OCI-M2 (cell line): ENCODE data around the gene METRNL.

ENCODE experiments used
- DNase-seq: peaks from one replicate; lab custom pipeline; 2025; ENCODE audit not compliant: unreplicated experiment; lab: John Stamatoyannopoulos, UW

Gene METRNL

DNA sequence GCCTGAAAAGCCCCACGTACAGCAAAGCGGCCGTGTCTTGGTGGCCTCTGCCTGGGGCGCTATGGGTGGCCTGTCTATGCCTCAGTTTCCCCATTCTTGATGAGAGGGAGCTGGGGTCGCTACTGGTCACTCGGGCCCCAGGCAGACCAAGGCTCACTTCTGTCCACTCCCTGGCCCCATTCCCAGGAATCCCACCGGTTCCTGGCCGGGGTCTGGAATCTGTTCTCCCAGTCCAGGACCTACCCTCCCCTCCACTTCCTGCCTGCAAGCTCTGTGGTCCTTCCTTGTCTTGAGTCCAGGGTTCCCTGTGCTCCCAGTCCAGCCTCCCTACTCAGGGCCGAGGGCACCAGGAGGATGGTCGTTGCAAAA lies 24.5 kb downstream of the METRNL start:
- no peak for DNase-seq

DNA sequence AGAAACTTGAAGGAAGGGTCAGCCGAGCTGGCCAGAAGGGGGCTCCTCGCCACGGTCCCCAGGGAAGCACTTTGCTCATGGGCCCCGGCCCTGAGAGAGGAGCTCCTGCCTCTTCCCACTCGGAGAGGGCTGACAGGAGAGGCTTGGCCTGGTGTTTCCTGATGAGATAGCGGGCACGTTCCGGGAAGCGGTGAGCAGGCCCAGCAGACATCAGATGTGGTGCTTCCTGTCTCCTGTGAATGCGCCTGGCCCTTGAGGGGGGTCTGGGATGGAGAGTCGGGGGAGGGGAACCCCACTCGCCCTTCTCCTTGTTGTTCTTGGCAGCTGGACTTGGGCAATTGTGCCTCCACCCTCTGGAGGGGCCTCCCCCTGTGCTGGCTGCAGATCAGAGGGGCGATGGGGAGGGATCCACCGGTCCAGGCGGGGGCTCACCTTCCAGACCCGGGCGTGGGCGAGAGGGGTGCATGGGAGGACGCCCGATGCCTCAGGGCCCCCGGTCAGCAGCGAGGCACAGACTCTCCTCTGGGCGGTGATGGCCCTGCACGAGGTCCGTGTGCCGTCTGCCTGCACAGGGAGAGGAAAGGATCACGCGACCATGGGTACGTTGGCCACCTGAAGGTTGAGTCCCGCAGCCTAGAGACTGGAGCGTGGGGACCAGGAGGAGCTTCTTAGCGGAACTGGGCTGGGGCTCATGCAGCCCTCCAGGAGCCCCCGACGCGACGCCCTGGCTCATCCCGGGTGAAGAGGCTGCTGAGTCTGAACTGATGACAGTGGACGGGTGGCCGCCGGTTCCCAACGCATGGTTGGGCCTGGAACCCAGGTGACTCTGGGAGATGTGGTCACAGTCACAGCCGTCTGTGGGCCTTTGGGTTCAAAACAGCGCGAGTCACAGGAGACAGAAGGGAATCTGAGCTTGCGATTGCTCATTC lies 25.4 kb downstream of the METRNL start:
- no peak for DNase-seq

- no peak for DNase-seq
Measured at GRCh38 chr17:83105512-83105911, 26.1 kb downstream of the METRNL start.

DNA sequence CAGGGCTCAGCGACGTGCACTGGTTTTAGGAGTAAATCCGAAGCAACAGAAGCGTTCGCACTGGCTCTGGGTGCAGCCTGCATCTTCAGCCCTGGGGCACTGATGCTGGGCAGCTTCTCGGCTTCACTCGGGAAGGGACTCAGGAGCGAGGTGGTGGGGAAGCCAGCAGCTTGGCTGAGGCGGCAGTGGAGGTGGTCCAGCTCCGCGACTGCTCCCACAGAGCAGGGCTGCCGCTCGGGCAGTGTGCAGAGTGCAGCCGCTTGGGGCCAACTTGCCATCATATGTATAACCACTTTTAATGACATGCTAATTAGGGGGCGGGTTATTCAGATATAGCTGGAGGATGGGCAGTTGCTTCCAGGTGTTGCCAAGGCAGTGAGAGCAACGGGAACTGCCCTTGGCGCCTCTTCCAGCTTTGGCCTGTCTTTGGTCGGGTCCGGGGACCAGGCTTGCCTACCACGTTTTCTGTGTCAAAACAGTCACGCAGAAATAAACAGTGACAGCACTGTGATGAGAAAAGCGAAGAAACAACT lies 26.7 kb downstream of the METRNL start:
- DNase-seq = no peak

DNA sequence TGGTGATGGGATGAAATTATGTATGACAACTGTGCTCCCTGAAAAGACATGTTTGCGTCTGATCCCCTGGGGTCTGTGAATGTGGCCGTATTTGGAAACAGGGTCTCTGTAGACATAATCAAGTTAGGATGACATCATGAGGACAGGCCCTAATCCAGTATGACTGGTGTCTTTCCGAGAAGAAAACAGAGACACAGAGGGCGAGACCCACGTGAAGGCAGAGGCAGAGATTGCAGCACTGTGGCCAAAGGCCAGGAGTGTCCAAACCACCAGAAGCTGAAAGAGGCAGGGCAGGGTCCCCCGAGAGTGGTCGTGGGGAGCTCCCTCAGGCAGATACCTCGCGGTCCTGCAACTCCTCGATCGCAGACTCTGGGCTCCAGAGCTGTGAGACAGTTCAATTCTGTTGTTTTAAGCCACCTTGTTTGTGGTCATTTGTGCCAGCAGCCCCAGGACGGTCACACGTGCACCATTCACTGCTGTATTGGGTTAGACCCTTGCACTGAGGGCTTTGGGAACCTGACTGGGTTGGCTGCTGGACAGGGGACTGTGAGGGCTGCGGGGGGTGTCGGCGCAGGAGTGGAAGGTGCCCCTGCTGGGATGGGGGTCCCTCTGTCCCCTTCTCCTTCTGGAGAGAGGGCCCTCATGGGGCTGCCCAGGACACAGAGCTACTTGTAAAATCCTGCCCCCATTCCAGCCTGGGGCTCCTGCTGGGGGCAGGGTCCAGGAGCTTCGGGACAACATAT lies 27.7 kb downstream of the METRNL start:
- no peak for DNase-seq

DNA sequence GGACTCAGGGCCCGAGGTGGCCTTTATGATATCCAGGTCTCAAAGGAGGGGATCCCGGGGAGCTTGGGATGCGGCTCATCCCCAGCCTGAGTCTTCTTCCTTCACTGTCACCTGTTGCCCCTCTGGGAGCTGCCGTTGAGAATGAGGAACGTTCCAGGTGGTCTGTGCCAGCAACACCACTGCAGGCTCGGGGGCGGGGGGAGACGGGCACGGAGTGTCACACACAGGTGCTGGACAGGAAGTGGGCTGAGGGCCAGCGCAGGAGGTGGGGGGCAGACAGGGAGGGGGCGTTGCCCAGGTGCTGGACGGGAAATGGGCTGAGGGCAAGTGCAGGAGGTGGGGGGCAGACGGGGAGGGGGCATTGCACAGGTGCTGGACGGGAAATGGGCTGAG lies 28.2 kb downstream of the METRNL start:
- DNase-seq = no peak

DNA sequence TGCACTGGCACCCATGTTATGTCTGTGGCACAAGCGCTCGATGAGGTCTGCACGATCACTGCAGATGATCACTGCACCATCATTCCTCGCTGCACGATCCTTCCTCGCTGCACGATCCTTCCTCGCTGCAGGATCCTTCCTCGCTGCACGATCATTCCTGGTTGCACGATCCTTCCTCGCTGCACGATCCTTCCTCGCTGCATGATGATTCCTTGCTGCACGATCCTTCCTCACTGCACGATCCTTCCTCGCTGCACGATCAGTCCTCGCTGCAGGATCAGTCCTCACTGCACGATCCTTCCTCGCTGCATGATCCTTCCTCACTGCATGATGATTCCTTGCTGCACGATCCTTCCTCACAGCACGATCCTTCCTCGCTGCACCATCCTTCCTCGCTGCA lies 29.3 kb downstream of the METRNL start:
- no peak for DNase-seq

DNA sequence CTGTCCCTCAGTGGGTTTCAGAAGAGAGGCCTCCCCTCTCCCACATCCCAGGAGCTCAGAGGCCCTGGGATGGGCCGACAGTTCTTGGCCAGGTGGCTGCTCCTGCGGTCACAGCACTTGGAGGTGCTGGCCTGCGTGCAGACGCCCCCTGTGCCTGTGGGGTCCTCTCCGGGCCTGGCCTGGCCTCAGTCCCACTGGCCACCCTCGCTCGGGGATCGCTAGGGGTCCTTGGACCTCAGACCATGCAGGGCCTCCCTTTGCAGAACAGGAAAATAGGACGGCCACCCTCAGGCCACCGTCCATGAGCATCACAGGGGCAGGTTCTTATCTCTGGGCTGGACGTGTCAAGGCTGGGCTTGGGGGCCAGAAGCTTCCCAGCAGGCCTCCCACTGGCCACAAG lies 30.0 kb downstream of the METRNL start:
- no peak for DNase-seq

DNA sequence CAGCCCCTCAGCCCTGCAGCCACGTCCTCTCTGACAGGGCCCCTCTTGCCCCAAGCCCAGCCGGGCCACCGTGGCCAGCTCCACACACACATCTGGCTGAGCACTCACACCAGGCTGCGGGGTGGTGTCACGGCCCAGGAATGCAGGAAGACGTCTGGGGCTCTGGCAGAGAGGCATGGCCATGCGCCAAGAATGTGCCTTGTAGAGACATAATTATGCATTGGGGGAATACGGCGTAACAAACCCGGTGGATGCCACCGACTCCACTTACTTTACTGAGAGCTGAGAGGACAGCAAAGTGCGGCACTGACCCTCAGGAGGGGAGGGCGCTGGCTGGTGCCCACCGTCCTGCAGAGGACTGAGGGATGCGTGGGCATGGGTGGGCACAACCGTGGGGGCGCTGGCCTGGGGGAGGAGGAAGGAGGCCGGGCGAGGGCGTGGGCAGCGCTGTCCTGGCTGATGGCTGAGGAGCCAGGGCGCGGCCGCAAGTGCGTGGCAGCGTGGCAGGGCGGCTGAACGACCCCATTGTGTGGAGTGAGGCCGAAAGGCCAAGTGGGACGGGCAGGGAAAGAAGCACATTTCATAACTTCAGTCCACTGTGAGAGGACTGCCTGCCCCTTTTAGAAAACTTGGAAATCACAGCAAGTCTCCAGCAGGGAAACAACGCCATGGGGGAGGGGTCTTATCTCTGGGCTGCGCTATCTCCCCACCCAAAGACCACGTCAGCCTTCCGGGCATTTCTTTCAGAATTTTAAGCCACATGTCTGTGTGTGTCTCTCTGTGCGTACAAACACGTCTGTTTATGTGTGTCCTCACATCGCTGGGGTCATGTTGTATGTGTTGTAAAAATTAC lies 30.6 kb downstream of the METRNL start:
- DNase-seq = no peak

- no peak for DNase-seq
Measured at GRCh38 chr17:83110735-83111134, 31.3 kb downstream of the METRNL start.

DNA sequence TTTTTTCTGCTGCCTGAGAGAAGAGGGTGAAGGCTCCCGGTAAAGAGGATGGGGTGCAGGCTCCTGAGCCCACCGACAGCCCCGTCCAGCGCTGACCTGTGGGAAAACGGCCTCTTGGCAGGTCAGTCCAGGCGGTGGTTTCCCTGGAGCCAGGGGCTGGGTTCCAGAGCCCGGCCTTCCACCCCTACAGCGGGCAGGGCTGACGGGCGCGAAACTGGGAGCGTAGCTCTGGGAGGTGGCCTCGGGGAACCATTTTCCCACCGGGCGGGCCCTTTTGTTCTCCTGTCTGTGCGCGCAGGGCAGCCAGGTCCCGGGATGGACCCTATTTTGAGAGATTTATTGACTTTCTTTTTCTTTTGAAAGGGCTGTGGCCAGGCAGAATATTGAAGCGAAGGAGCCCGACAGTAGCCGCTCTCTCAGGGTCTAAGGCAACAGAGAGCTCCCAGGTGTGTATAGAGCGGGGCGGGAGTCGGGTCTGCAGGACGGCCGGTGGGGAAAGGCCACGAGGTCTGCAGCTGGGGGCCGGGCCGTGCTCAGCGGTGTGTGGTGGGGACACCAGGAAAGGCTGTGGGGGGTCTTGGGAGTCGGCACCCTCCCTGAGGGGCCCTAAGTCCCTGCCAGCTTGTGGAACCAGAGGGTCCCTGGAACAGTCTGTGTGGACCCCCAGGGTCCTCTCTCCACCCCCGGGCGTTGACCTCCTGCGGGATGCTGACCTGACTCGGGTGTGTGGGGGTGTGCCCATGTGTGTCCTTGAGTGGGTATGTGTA lies 32.3 kb downstream of the METRNL start:
- no peak for DNase-seq

- DNase-seq = no peak
Measured at GRCh38 chr17:83113381-83113780, 34.0 kb downstream of the METRNL start.

GRCh38 chr17:83113792-83114191 lies 34.4 kb downstream of the METRNL start:
- no peak for DNase-seq

DNA sequence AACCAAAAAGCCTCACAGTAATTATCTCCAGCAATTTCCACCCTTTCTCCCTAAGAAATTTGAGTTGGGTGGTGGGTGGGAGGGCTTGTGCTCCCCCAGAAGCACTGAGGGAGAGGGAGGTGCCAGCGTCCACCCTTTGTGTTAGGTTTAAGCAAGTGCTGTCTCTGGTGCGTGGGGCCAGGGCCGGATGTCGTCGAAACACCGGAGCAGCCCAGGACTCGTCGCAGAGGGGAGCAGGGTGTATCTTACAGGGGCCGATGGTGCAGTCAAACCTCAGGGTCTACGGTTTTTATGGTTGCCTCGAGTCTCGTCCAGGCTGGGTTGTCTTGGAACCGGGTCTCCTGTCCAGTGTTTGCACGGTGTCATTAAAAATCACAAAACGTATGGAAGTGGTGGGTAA lies 35.3 kb downstream of the METRNL start:
- DNase-seq = no peak

- no peak for DNase-seq
Measured at GRCh38 chr17:83115202-83115651, 35.8 kb downstream of the METRNL start.

DNA sequence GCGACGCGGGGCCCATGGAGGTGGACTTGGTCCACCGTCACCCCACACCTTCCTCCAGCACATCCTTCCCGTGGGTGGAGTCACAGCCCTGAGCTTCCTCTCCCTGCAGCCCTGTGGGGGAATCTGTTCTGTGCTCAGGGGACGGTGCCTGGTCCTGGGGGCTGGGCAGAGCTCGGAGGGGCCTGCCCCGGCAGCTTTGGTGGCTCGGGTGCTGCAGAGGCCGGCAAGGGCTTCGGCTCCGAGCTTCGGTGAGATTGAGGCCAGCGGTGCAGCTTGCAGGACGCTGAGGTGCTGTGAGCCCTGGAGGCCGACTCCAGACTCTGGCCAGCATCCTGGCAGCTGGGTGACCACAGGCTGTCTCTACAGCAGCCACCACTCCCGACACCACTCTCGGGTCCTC lies 36.4 kb downstream of the METRNL start:
- DNase-seq = no peak

- DNase-seq = no peak
Measured at GRCh38 chr17:83116311-83116771, 36.9 kb downstream of the METRNL start.

GRCh38 chr17:83116783-83117555 lies 37.6 kb downstream of the METRNL start:
- no peak for DNase-seq

GRCh38 chr17:83117583-83117982 lies 38.2 kb downstream of the METRNL start:
- DNase-seq = no peak
